AG04450 (cell line): ENCODE results near the gene XYLT1. TPM values are rescaled to one million over a fixed set of nuclear protein-coding genes. Genes with fewer than 3 reads are reported as not detected.

Source experiments
- CTCF ChIA-PET: fragments of 300-600, 350-600 bp; formaldehyde crosslinking; extraction: SDS; loops from one replicate; lab custom pipeline; 2022; ENCODE audit warnings: antibody characterized with exemption, inconsistent platforms; lab: Charles Lee
- POLR2A ChIA-PET: fragments of 350-600 bp; formaldehyde crosslinking; extraction: SDS; loops from one replicate; lab custom pipeline; 2021; ENCODE audit warnings: antibody characterized with exemption, inconsistent platforms; lab: Yijun Ruan, JAX
- DNase-seq: peaks from one replicate; pipeline ENCODE4 v3.0.0-alpha.2; 2011; ENCODE audit warnings: low read depth, low spot score
- H3K27ac ChIP-seq: one replicate; pipeline ENCODE4 v1.5.1; 2012; ENCODE audit warnings: low read depth, low read length, control low read depth
- H3K27me3 ChIP-seq: one replicate; pipeline ENCODE4 v1.6.0; 2012; ENCODE audit warnings: low read length; ENCODE audit not compliant: control insufficient read depth, insufficient read depth
- H3K4me3 ChIP-seq: 2 replicates; pipeline ENCODE4 v1.5.1; 2011; ENCODE audit warnings: mild to moderate bottlenecking, low read depth, low read length, control low read depth
- H3K9me3 ChIP-seq: 2 replicates; pipeline ENCODE4 v1.5.1; 2012; ENCODE audit warnings: low read length; ENCODE audit not compliant: control insufficient read depth, insufficient read depth
- CTCF ChIP-seq: IDR thresholded peaks from 2 replicates; pipeline ENCODE4 v1.5.1; 2011; ENCODE audit warnings: low read depth, low read length, control low read depth, inconsistent platforms
- polyA plus RNA-seq: library from polyadenylated mRNA; depleted of rRNA; stranded (reverse); fragments of >200 nt; gene quantifications from 2 replicates; pipeline ENCODE4 v1.2.3, GENCODE V29; 2011

The XYLT1 gene
- polyA plus RNA-seq, 1 experiment: 6.7 TPM

GRCh38 chr16:17261197-17261858 is 209.4 kb downstream of the XYLT1 start:
- Histone ChIP-seq H3K27me3 (no peaks in the 10 kb centered on the region), H3K9me3 (no peaks in the 10 kb centered on the region), H3K27ac (no peak overlapping the region), H3K4me3 (no peak overlapping the region)
- no peak for DNase-seq
- TF ChIP-seq CTCF: no peak
- ChIA-PET CTCF (interaction anchor here (0.6 to 0.7 kb wide), 2 partner anchors 38 to 55 kb away, joined by 3 to 4 read pairs; no protein-coding TSS in a partner anchor), POLR2A (no interaction called here)

GRCh38 chr16:17260276-17260849 is 210.4 kb downstream of the XYLT1 start:
- Histone ChIP-seq H3K4me3 (no peak overlapping the region), H3K9me3 (no peaks in the 10 kb centered on the region), H3K27ac (no peak overlapping the region), H3K27me3 (no peaks in the 10 kb centered on the region)
- ChIA-PET POLR2A (no interaction called here), CTCF (interaction anchor here (0.6 to 0.9 kb wide), 2 partner anchors 37 to 207 kb away, joined by 3 read pairs; no protein-coding TSS in a partner anchor)
- DNase-seq: no peak
- TF ChIP-seq CTCF: no peak

GRCh38 chr16:17259751-17260270 is 210.9 kb downstream of the XYLT1 start:
- H3K9me3 ChIP-seq: no peaks in the 10 kb centered on the region
- no peak overlapping the region for H3K27ac ChIP-seq
- no peak for TF ChIP-seq CTCF
- ChIA-PET CTCF (interaction anchor here (0.9 kb wide), 1 partner anchor 207 kb away, joined by 3 read pairs; no protein-coding TSS in a partner anchor), POLR2A (no interaction called here)
- no peak overlapping the region for H3K4me3 ChIP-seq
- no peaks in the 10 kb centered on the region for H3K27me3 ChIP-seq
- DNase-seq: no peak

- POLR2A ChIA-PET: no interaction called here
- DNase-seq: no peak
- Histone ChIP-seq H3K4me3 (no peak overlapping the region), H3K27ac (no peak overlapping the region), H3K27me3 (no peaks in the 10 kb centered on the region), H3K9me3 (no peaks in the 10 kb centered on the region)
- CTCF ChIA-PET: no interaction called here
- no peak for TF ChIP-seq CTCF
Measured at GRCh38 chr16:17258848-17259713, 211.7 kb downstream of the XYLT1 start.
